NCI-H446 treated with DMSO at 0.1 percent for 48 hours (cell line): Measurements from ENCODE around the gene GLE1.
A peak's percentile ranks its signal among the peaks of the same experiment; 100 is the strongest.
"Not testable (repeated sequence)": the region's sequence is repeated elsewhere in the genome, so short reads cannot be mapped to it uniquely, and the experiment has no call there.

Experiments
- DNase-seq: peaks from one replicate; lab custom pipeline; 2025; lab: John Stamatoyannopoulos, UW

GLE1 gene

GRCh38 chr9:128552744-128553440 lies 48.4 kb downstream of the GLE1 start:
- DNase-seq, result no peak

- DNase-seq, result no peak
These were observed 49.2 kb downstream of the GLE1 start for GRCh38 chr9:128553728-128554127.

GRCh38 chr9:128554155-128554862 lies 49.8 kb downstream of the GLE1 start:
- DNase-seq, result no peak

GRCh38 chr9:128555180-128555721 lies 50.7 kb downstream of the GLE1 start:
- no peak for DNase-seq

GRCh38 chr9:128556276-128556675 lies 51.8 kb downstream of the GLE1 start:
- DNase-seq, result no peak

GRCh38 chr9:128556926-128557634 lies 52.6 kb downstream of the GLE1 start:
- DNase-seq, result no peak

- DNase-seq, result peak; percentile 27
These were observed 54.2 kb downstream of the GLE1 start for GRCh38 chr9:128558431-128559310.

- DNase-seq, result no peak
These were observed 61.1 kb downstream of the GLE1 start for GRCh38 chr9:128565578-128565977.

- DNase-seq, result no peak
These were observed 64.1 kb downstream of the GLE1 start for GRCh38 chr9:128568470-128569078.

GRCh38 chr9:128575469-128575868 lies 71.0 kb downstream of the GLE1 start:
- no peak for DNase-seq

- no peak for DNase-seq
These were observed 71.4 kb downstream of the GLE1 start for GRCh38 chr9:128575916-128576315.

- no peak for DNase-seq
These were observed 72.7 kb downstream of the GLE1 start for GRCh38 chr9:128577206-128577605.

GRCh38 chr9:128579194-128579593 lies 74.7 kb downstream of the GLE1 start:
- DNase-seq, result no peak

GRCh38 chr9:128580731-128581130 lies 76.2 kb downstream of the GLE1 start:
- DNase-seq, result no peak

- DNase-seq, result not testable (repeated sequence)
These were observed 80.6 kb downstream of the GLE1 start for GRCh38 chr9:128585155-128585554.

- DNase-seq, result not testable (repeated sequence)
These were observed 82.4 kb downstream of the GLE1 start for GRCh38 chr9:128586934-128587333.

- no peak for DNase-seq
These were observed 82.9 kb downstream of the GLE1 start for GRCh38 chr9:128587453-128587852.

- DNase-seq, result no peak
These were observed 84.2 kb downstream of the GLE1 start for GRCh38 chr9:128588581-128589233.
